Caco-2 (cell line): Measurements from ENCODE around the gene DPYSL4. TPM values are rescaled to one million over a fixed set of nuclear protein-coding genes. Genes with fewer than 3 reads are reported as not detected.

Experiments
- BruUV-seq: library from RNA; stranded (reverse); fragments of 400-500 nt; replicated peaks from 2 replicates; lab custom pipeline; 2021; lab: Mats Ljungman, UMichigan
- CTCF ChIA-PET: fragments of 300-600 bp; sonication (Branson Sonifier 250); formaldehyde crosslinking; loops from one replicate; lab custom pipeline; 2022; ENCODE audit warnings: antibody characterized with exemption; lab: Charles Lee
- POLR2A ChIA-PET: fragments of 300-600 bp; sonication (Branson Sonifier 250); formaldehyde crosslinking; loops from one replicate; lab custom pipeline; 2022; ENCODE audit warnings: antibody characterized with exemption; lab: Charles Lee
- DNase-seq, 2 experiments: peaks; one replicate each; pipeline versions ENCODE4 v3.0.0 to v3.0.0-alpha.2; 2020 to 2022
- H3K27me3 ChIP-seq: replicated peaks from 2 replicates; pipeline ENCODE4 v1.6.0; 2011; ENCODE audit warnings: low read length; ENCODE audit not compliant: control insufficient read depth, insufficient read depth
- H3K36me3 ChIP-seq: 2 replicates; pipeline ENCODE4 v1.5.1; 2011; ENCODE audit warnings: low read length; ENCODE audit not compliant: control insufficient read depth, insufficient read depth
- H3K4me1 ChIP-seq: fragments of 250-450 bp; sonication (Bioruptor Pico); 2 replicates; pipeline ENCODE4 v1.5.1; 2020; ENCODE audit warnings: mild to moderate bottlenecking
- H3K4me3 ChIP-seq: 2 replicates; pipeline ENCODE4 v1.5.1; 2011; ENCODE audit warnings: low read depth, mild to moderate bottlenecking, control low read depth, low read length
- H3K9me3 ChIP-seq: fragments of 250-450 bp; sonication (Bioruptor Pico); 2 replicates; pipeline ENCODE4 v1.5.1; 2020; ENCODE audit warnings: mild to moderate bottlenecking, moderate library complexity
- H3K27ac Mint-ChIP-seq: one replicate; pipeline ENCODE4 v1.8.0; 2022; ENCODE audit warnings: mixed read lengths; ENCODE audit not compliant: unreplicated experiment
- H3K27me3 Mint-ChIP-seq: one replicate; pipeline ENCODE4 v1.8.0; 2022; ENCODE audit warnings: mixed read lengths; ENCODE audit not compliant: insufficient read depth, unreplicated experiment
- H3K36me3 Mint-ChIP-seq: one replicate; pipeline ENCODE4 v1.8.0; 2022; ENCODE audit warnings: mild to moderate bottlenecking, mixed read lengths; ENCODE audit not compliant: insufficient read depth, unreplicated experiment
- H3K4me1 Mint-ChIP-seq: one replicate; pipeline ENCODE4 v1.8.0; 2022; ENCODE audit warnings: low read depth, mixed read lengths; ENCODE audit not compliant: unreplicated experiment
- H3K4me3 Mint-ChIP-seq: one replicate; pipeline ENCODE4 v1.8.0; 2022; ENCODE audit warnings: mild to moderate bottlenecking, moderate library complexity, mixed read lengths; ENCODE audit not compliant: unreplicated experiment
- H3K9me3 Mint-ChIP-seq: one replicate; pipeline ENCODE4 v1.8.0; 2022; ENCODE audit warnings: mixed read lengths; ENCODE audit not compliant: unreplicated experiment
- CTCF ChIP-seq, 2 experiments: fragments of 200-600 bp in 1 of 2; IDR thresholded peaks; 1 replicate in 1 of 2; 2 replicates in 1 of 2; pipeline versions ENCODE4 v1.5.1 to v1.8.0; 2011 to 2022; ENCODE audit warnings: antibody characterized with exemption in 1 of 2, control low read depth in 1 of 2, inconsistent platforms in 1 of 2, low read depth in 1 of 2, low read length in 1 of 2, mild to moderate bottlenecking in 1 of 2, moderate library complexity in 1 of 2; ENCODE audit not compliant: insufficient read depth in 1 of 2, severe bottlenecking in 1 of 2, unreplicated experiment in 1 of 2
- intact Hi-C: fragments of 100-400 bp; cut with micrococcal nuclease; formaldehyde crosslinking; loops from one replicate; pipeline ENCODE4 v1.10.0; 2022; ENCODE audit not compliant: unreplicated experiment
- total RNA-seq: library from RNA; stranded (reverse); gene quantifications from 2 replicates; pipeline ENCODE4 v1.2.3, GENCODE V29; 2022

DPYSL4 gene
- total RNA-seq, 1 experiment from 2014 or later: not detected

DNA sequence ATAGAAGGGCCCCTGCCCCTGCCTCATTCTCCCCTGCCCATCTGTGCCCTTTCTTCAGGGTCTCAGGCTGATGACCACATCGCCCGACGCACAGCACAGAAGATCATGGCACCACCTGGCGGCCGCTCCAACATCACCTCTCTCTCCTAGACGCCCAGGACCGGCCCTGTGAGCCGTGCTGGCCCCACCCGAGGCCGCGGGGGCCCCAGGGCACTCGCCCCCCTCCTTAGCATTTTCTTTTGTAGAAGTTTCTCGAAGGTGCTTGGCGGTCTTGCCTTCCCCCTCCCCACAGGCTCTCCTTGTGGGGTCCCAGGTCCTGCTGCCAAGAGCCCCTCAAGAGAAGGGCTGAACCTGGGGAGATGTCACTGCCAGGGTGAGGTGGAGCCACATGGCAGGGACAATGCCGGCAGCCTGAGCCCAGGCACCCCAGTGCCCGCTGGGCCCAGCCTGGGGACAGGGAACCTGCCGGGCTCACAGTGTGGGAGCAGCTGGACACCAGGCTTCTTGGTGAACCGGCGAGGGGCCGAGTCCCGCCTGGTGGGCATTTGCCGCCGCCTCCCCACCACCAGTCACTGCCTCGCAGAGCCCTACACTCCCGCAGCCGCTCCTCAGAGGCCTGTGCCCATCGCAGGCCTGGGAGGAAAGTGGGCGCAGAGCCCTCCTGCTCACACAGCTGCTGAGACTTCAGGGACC lies 18.2 kb downstream of the DPYSL4 start:
- no TSS peak for BruUV-seq
- intact Hi-C loops: no loop called here
- no peak for DNase-seq
- Mint-ChIP-seq H3K36me3 (no peaks in the 10 kb centered on the region), H3K4me1 (no peaks in the 10 kb centered on the region), H3K27ac (no peak overlapping the region), H3K27me3 (peaks cover 2% of the 10 kb centered on the region), H3K9me3 (no peaks in the 10 kb centered on the region), H3K4me3 (no peak overlapping the region)
- no peaks in the 10 kb centered on the region for H3K27me3 ChIP-seq
- no peak for TF ChIP-seq CTCF (IDR thresholded peaks at IDR 0.05; ENCODE audit: insufficient read depth in 1 of 2, low read depth in 1 of 2, low read length in 1 of 2, severe bottlenecking in 1 of 2, unreplicated experiment in 1 of 2)
- no peak overlapping the region for H3K4me3 ChIP-seq
- H3K4me1 ChIP-seq: 0 out of 2 replicates have a peak, but pooled peaks cover 4% of the 10 kb centered on the region
- no peaks in the 10 kb centered on the region for H3K36me3 ChIP-seq
- POLR2A ChIA-PET: no interaction called here
- no peaks in the 10 kb centered on the region for H3K9me3 ChIP-seq
- CTCF ChIA-PET: no interaction called here

DNA sequence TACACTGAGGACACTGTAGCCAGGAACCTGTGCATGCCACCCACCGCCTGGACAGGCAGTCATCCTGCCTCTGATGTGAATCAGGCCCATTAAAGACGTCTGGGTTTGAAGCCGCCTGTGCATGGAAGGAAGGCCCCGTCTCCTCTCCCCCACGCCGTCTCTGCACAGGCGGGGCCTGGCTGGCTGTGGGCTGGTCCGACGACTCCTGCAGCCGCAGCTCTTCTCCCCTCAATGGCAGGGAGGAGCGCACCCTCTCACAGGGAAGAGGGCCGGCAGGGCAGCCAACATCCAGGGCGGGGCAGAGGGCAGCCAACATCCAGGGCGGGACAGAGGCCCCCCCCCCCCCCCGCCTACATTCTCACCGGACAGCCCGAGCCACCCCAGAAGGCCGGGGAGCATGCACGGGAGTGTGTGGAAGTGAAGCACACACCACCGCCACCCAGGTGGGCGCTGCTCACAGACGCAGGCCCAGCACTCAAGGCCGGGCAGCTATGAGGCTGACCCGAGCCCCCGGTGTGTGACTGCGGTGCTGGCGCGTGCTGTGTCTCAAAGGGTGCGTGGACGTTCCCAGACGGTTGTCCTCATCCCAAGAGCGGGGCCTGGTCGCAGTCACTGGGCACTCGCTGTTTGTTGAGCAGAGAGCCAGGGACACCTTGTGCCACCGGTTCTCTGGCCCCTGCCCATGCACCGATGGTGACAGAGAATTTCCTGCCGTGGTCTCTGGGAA lies 19.1 kb downstream of the DPYSL4 start:
- intact Hi-C loops: no loop called here
- H3K9me3 Mint-ChIP-seq: no peaks in the 10 kb centered on the region
- BruUV-seq: no TSS peak

DNA sequence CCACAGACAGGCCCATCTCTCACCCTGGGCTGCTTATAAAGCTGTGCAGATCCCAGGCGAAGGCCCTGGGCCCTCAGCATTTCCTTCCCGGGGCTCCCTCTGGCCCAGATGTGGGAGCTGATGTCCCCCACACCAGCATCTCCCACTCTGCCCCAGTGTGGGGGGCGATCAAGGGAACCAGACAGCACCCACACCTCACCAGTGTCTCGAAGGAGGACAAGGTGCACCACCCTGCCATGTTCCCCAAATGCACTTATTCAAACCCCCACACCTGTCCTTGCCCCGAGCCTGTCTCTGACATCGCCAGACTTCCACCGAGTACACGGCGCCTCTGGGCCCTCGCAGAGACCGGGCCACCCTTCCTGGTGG lies 19.6 kb downstream of the DPYSL4 start:
- CTCF ChIA-PET: no interaction called here
- Mint-ChIP-seq H3K4me1 (no peaks in the 10 kb centered on the region), H3K27me3 (peaks cover 2% of the 10 kb centered on the region), H3K27ac (no peak overlapping the region), H3K4me3 (no peak overlapping the region), H3K36me3 (no peaks in the 10 kb centered on the region), H3K9me3 (no peaks in the 10 kb centered on the region)
- POLR2A ChIA-PET: no interaction called here
- H3K9me3 ChIP-seq: no peaks in the 10 kb centered on the region
- DNase-seq: no peak
- intact Hi-C loops: no loop called here
- no TSS peak for BruUV-seq
- TF ChIP-seq CTCF (IDR thresholded peaks at IDR 0.05; ENCODE audit: insufficient read depth in 1 of 2, low read depth in 1 of 2, low read length in 1 of 2, severe bottlenecking in 1 of 2, unreplicated experiment in 1 of 2): no peak
- no peaks in the 10 kb centered on the region for H3K27me3 ChIP-seq
- H3K4me3 ChIP-seq: no peak overlapping the region
- H3K4me1 ChIP-seq: 0 out of 2 replicates have a peak, but pooled peaks cover 4% of the 10 kb centered on the region
- H3K36me3 ChIP-seq: no peaks in the 10 kb centered on the region

More for the DNA sequence above, 19.1 kb downstream of the DPYSL4 start:
- CTCF ChIA-PET: no interaction called here
- Mint-ChIP-seq H3K27me3 (peaks cover 2% of the 10 kb centered on the region), H3K4me3 (no peak overlapping the region), H3K27ac (no peak overlapping the region), H3K4me1 (no peaks in the 10 kb centered on the region), H3K36me3 (no peaks in the 10 kb centered on the region)
- DNase-seq: no peak
- POLR2A ChIA-PET: no interaction called here
- Histone ChIP-seq H3K9me3 (no peaks in the 10 kb centered on the region), H3K27me3 (no peaks in the 10 kb centered on the region), H3K4me1 (0 out of 2 replicates have a peak, but pooled peaks cover 4% of the 10 kb centered on the region), H3K36me3 (no peaks in the 10 kb centered on the region), H3K4me3 (no peak overlapping the region)
- TF ChIP-seq CTCF (IDR thresholded peaks at IDR 0.05; ENCODE audit: insufficient read depth in 1 of 2, low read depth in 1 of 2, low read length in 1 of 2, severe bottlenecking in 1 of 2, unreplicated experiment in 1 of 2): no peak
